ENCODE results near the gene APC.
"Not testable (repeated sequence)": the region's sequence is repeated elsewhere in the genome, so short reads cannot be mapped to it uniquely, and the experiment has no call there.

The APC gene

DNA sequence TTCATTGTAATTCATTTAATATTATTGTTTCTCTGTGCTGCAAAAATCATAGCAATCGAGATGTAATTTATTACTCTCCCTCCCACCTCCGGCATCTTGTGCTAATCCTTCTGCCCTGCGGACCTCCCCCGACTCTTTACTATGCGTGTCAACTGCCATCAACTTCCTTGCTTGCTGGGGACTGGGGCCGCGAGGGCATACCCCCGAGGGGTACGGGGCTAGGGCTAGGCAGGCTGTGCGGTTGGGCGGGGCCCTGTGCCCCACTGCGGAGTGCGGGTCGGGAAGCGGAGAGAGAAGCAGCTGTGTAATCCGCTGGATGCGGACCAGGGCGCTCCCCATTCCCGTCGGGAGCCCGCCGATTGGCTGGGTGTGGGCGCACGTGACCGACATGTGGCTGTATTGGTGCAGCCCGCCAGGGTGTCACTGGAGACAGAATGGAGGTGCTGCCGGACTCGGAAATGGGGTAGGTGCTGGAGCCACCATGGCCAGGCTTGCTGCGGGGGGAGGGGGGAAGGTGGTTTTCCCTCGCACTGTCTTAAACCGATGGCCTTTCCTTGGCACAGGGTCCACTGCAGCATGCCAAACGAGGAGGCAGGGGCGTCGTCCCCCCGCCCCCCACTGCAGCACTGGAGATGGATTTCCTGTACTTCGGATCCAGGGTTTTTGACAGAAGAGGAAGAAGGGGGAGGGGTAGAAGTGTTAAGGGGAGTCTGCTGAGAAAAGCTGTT is at the start of gene APC:
Gene APC (plus strand): TSS at position 423 of the 728 bp plus-strand sequence. CDS start 17,006 bp downstream, outside the sequence.
- peak; percentile 90 for DNase-seq

DNA sequence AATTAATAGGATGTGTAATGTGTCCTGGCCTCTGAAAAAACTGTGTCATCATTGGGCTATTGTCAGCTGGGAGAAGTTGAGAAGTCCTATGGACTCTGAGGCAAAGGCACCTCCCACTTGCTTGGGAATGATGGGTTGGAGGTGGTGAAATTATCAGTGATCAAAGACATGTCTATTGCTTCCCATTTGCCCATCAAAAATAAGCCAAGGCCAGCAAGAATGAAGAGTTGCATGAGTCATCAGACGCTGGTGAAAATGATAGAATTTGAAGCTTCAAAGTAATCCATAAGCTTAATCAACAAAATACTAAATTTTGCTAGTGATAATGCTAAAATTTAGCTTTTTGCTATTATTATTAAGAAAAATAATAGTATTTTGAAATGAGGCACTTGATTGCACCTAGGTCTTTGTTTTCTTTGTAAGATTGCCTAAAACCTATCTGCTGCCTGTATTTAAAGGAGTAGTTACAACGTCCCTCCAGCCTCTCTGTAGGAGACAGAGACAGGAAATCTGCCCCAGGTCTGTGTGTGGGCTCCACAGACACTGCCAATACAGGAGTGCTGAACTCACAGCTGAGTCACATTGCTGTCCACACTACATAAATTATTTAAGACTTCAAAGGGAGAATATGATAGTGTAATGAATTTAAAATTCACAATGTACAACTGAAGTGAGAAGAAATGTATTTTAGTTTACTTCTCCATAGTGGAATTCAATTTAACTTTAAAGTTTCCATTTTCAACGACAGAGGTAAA is 48.4 kb upstream of the APC start:
- DNase-seq = no peak

DNA sequence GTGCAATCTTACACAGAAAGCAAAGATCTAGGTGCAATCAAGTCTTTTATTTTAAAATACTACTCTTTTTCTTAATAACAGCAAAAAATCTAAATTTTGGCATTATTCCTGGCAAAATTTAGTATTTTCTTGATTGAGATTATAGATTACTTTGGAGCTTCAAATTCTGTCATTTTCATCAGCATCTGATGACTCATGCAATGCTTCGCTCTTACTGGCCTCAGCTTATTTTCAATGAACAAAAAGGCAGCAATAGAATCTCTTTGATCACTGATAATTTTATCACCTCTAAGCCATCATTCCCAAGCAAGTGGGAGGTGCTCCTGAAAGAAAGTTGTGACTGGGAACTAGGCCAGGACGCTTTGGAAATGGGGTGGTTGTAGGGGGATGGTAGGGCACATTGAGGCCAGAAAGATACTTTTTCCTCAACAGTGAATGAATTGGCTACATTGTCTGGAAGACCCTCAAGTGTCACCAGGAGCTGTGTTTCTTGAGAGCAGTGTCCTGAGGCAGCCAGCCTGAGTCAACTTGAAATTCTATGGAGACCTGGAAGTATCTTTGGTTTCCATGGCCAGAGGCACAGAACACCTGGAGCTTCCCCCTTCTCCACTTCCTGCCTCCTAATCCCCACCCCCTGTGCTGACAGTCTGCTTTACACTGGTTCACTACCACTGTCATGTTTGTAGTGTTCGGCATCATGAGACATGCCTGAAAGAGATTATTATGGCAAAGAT is 46.9 kb upstream of the APC start:
- no peak for DNase-seq

DNA sequence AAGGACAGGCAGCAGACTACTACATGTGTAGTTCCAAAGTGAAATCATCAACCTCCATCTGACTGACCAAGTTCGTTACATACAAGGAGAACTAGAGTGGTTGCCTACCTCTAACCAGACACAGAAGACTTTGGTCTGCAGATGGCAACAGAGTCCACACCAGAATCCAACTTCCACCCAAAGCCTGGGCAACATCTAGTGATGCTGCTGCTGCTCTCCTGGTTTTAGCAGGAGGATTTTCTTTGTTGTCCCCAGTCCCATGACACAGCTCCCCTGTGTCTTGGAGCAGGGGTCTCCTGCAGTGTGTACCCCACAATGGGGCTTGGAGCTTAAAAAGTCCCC is 46.4 kb upstream of the APC start:
- no peak for DNase-seq

DNA sequence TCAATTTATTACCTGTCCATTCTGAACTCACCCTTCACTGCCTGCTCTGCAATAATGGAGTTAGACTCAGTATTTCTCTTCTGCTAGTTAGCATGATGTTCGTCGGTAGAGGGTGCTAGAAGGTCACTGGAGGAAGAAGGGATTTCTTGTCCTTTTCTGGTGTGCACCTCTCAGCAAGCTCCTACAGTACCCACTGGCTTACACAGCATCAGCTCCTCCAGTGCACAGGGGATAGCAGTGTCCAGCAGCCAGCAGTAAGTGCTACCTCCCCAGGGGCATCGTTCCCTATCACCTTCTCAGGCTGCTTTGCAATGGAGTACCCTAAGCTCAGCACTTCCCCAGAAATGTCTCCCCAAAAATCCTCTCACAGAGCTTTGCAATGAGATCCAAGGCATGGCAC is 45.9 kb upstream of the APC start:
- DNase-seq = peak; percentile 56

DNA sequence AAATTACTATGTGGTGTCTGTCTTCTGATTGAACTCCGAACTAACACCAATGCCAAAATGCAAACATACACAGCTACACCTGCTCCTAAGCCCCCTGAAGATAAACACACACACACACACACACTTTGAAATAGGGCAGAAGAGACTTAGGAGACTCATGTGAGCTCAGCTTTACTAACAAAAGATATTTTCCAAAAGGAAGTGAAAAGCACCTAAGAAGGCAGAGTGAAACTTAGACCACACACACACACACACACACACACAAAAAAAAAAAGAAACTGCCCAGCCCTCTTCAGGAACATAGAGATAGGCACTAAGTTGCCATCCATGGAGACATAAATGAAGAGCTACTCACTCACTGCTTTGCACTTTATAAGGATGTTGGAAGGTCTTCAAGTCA is 45.2 kb upstream of the APC start:
- DNase-seq = no peak

DNA sequence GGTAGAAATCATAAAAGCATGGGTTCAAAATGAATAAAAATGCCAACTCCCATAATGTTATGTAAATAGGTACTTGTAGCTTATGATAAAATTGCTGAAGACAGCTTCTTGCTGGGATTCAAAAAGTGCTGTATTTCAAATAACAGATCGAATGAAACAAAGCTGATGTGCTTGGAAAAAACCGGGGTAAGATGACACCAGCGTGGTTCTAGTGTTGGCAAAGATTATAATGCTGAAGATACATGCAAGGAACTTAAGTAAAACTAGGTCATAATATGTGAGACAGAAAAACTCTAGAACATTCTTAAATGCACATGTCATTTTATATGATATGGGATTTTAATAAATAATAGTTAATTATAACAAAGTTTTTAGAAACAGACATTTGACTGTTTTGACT is 44.4 kb upstream of the APC start:
- no peak for DNase-seq

DNA sequence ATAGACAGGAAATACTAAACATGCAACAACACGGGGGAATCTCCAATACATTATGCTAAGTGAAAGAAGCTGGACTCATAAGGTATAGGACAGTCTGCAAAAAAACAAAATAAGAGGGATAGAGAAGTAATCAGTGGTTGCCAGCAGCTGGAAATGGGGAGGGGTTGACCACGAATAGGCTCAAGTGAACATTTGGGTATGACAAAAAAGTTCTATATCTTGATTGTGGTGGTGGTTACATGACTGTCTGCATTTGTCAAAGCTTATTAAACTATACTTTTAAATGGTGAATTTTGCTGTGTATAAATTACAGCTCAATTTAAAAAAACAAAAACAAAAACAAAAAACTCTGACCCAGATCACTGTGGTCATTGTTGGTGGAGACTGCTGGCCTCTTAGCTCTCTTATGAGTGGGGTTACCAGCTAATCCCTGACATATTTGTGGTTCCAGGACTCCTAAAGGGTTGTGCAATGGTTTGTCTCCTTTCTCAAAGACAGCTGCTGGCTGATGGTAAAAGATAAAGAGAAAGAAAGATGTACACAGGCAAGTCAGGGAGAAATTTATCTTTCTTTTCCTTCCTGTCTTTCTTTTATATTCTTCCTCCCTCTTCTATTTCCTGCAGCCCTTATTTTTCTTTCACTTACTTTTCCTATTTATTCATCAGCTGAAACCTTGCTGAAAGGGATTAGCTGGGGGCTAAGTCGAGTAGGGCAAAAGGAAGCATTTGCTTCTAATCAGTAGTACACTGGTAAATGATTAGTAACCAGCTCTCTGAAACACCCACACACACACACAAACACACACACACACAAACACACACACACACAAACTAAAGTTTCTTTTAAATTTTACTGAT is 42.6 kb upstream of the APC start:
- DNase-seq = no peak

DNA sequence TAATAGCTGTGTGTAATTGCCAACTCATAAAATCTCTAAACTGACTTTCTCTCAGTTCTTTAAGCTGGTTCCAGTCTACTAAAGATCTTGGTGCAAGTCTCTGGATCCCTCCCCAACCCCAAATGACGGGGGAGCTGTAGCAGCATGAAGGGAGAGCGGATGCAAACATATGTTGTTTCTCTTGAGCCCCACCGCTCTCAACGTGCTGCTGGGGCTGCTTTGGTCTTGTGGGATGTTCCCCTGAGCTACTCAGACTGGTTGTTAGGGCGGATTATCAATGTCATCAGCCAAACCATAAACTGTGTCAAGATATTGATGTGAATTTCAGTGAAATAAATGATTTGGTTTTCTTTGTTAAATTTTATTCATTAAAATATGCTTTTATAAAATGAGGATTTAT is 40.9 kb upstream of the APC start:
- DNase-seq = no peak

DNA sequence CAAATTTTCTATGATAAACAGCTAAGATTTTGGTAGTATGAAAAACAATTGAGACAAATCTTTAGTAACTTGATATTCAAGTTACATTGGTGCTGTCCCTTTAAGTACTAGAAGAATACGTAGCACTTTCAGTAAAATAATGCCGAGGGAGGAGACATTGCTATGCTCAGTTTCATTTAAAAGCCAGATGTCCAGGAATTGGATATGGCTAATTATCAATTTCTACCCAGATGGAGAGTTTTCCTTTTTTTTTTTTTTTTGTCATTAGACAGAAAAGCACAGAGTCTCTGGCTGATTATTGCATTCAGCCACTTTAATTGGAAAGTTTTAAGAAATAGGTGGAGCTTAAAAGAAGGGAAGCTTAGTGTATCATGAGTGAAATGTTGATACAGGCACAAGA is 40.4 kb upstream of the APC start:
- no peak for DNase-seq

DNA sequence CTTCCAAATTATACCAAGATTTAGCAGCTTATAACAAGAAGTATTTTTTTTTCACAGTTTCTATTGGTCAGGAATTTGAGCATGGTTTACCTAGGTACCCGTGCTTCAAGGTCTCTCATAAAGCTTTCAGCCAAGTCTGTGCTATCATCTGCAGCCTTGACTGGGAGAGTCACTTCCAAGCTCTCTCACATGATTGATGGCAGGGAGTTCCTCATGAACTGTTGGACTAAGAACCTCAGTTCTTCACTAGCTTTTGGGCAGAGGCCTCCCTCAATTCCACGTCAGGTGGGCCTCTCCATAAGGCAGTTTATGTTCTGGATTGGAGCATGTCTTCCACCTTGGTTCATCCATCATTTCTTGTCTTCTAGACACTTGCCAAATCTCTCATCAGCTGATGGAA is 39.9 kb upstream of the APC start:
- no peak for DNase-seq

DNA sequence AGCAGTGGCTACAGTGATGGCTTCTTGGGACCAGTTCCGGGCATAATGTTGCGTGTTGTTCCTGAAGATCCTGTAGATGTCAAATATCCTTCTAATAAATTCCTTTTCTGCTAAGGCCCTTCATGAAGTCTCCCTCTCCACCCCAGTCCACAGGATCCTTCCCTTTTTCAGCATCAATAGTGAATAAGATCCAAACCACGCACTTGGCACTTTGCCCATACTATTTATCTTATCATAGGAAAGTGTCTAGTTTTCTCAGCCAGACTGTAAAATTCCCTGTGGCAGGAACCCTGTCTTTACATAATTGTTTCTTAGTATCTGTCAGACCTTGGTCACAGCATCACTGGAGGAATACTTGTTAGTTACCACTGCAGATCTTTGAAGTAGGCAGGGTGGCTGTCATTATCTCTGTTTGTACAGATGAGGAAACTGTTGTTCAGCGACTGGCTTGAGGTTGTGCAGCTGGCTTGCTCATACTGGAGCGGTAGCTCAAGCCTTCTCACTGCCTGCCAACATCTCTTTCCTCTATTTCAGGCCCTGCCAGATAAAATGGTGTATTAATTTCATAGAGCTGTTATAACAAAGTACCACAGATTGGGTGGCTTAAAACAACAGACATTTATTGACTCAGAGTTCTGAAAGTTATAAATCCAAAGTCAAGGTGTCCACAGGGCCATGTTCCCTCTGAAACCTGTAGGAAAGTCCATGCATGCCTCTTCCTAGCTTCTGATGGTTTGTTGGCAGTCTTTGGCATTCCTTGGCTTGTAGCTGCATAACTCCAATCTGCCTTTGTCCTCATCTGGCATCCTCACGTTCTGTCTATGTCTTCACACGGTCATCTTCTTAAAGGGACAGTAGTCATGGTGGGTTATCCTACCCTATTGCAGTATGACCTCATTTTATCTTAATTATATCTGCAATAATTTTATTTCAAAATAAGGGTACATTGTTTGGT is 33.5 kb upstream of the APC start:
- no peak for DNase-seq

DNA sequence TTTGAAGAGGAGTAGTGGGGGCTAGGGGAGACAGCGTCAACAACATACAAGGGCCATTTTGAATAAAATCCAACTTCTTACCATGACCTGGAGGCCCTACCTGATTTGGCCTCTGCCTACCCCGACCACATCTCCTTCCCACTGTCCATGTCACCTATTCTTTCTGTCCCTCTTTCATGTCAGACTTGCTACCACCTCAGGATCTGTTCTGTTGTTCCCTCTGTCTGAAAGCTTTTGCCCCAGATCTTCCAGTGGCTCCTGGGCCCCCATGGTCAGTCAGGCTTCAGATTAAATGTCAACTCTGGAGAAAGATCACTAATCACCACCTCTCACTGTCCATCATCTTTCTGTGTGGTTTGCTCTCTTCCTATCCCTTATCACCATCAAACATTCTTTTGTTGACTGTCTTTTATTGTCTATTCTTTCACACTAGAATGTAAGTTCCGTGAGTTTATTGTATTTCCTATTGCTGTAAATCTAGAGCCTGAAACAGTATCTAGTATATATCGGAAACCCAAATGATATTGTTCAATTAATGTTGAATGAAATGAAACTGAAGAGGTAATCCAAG is 31.2 kb upstream of the APC start:
- DNase-seq = no peak

DNA sequence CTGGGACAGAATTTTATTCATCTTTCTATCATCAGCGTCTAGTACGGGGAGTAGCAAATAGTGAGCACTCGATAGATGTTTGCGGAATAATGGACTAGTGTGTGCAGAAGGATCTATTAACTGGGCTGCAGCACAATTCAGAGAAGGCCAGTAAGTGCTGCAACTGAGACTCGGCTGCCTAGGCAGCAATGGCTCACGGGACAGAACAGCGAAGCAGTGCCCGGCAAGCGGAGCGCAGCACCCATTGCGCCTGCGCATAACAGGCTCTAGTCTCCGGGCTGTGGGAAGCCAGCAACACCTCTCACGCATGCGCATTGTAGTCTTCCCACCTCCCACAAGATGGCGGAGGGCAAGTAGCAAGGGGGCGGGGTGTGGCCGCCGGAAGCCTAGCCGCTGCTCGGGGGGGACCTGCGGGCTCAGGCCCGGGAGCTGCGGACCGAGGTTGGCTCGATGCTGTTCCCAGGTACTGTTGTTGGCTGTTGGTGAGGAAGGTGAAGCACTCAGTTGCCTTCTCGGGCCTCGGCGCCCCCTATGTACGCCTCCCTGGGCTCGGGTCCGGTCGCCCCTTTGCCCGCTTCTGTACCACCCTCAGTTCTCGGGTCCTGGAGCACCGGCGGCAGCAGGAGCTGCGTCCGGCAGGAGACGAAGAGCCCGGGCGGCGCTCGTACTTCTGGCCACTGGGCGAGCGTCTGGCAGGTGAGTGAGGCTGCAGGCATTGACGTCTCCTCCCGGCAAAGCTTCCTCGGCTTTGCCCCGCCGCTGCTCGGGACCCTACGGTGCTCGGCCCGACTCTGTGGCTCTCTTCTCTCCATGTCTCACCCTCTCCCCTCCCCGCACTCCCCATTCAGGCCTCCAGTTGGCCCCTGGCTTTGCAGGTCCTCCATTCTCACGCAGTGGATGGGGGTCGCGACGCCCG is 30.2 kb upstream of the APC start:
- peak; percentile 100 for DNase-seq

DNA sequence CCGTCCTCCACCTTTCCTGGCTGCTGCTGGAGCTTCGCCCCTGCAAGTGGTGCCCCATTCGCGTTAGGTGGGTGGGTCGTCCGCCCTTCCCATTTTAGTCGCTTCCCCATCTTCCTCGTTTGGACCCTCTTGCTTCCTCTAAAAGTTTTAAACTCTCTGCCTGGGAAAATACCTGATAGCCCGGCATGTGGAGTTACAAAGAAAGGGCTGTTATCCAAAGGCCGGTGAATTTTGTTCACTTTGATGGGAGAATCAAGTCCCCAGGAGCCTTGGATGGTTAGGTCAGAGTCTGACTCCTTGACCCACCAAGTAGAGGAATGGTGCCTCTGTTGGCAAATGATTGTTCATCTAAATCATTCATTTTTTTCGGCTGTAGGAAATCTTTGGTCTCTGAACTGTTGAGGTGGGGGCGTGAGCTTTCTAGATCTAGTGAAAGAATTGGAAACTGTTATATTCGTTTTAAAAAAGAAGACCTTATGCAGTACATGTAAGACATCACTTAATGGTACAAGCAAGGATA is 29.5 kb upstream of the APC start:
- no peak for DNase-seq

DNA sequence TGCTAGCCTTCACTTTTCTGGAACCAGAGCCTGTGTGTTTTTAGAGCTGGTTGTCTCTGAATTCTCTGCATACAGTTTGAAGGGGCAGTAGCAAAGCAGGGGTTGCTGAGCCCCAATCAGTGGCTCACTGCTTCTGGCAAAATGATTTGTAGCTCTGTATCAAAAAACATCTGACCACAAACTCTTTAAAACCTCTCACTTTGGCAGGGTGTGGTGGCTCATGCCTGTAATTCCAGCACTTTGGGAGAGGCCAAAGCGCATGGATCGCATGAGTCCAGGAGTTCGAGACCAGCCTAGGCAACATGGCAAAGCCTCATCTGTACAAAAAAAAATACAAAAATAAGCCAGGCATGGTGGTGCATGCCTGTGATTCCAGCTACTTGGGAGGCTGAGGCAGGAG is 28.3 kb upstream of the APC start:
- DNase-seq = no peak

DNA sequence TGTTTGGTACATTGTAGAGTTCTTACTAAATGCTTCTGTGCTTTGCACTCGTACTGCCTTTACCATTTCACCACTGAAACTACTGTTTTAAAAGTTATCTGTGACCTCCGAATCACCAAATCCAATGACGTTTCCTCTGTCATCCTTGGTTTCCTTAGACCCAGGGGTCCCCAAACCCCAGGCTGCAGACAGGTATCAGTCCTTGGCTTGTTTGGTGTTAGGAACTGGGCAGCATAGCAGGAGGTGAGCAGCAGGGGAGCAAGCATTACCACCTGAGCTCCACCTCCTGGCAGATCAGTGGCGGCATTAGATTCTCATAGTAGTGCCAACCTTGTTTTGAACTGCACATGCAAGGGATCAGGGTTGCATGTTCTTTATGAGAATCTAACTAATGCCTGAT is 26.8 kb upstream of the APC start:
- DNase-seq = no peak

DNA sequence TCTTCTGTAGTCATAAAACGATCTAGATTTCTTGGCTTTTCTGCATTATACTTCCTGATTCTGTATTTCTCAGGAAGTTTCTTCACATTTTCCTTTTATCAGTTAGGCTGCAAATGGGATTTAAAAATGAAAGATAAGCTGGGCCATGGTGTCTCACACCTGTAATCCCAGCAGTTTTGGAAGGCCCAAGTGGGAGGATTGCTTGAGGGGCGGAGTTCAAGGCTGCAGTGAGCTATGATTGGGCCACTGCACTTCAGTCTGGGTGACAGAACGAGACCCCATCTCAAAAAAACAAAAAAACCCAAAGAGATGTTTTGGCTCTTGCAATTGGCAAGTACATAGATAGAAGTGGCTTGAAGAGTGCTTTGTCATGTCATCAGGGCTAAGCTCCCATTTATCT is 26.2 kb upstream of the APC start:
- DNase-seq = no peak

DNA sequence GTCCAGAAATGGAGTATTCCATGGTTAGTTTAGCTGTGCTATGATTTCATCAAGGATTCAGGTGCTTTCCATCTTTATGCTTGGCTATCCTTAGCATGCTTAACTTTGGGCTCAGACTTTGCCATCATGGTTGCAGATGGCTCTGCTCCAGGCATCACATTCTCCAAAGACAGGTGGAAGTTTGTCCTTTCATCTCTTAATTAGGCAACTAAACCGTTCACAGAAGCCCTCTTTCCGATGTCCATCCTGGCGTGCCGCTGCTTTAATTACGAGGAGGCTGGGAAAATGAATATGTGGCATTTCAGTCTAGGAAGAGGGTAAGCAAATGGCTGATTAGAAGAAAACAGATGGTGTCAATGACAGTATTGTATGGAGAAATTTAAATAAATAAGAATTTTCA is 24.5 kb upstream of the APC start:
- DNase-seq = no peak

DNA sequence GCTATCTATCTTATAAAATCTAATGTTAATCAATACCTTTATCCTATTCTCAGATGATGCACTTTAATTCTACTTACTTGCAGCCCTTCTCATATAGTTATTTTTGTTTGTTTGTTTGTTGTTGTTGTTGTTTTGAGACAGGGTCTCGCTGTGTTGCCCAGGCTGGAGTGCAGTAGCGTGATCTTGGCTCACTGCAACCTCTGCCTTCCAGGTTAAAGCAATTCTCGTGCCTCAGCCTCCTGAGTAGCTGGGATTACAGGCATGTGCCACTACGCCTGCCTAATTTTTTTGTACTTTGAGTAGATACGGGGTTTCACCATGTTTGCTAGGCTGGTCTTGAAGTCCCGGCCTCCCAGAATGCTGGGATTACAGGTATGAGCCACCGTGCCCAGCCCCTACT is 20.8 kb upstream of the APC start:
- DNase-seq = not testable (repeated sequence)
